H1 (cell line): ENCODE data around the gene SKIDA1. TPM values are rescaled to one million over a fixed set of nuclear protein-coding genes. Genes with fewer than 3 reads are reported as not detected.
A peak's percentile ranks its signal among the peaks of the same experiment; 100 is the strongest.

Experiments used
- CTCF ChIA-PET: fragments of 300-600 bp; sonication (Branson Sonifier 250); formaldehyde crosslinking; loops from one replicate; lab custom pipeline; 2021; ENCODE audit not compliant: partially characterized antibody; lab: Charles Lee
- POLR2A ChIA-PET: fragments of 300-600 bp; sonication (Branson Sonifier 250); formaldehyde crosslinking; loops from one replicate; lab custom pipeline; 2021; ENCODE audit warnings: inconsistent platforms; ENCODE audit not compliant: partially characterized antibody; lab: Charles Lee
- DNase-seq, 2 experiments: peaks; one replicate each; pipeline versions ENCODE4 v3.0.0 to v3.0.0-alpha.2; 2010 to 2022; ENCODE audit warnings: low spot score in 2 of 2, low read depth in 1 of 2, mixed read lengths in 1 of 2
- FAIRE-seq: peaks from 2 replicates; lab custom pipeline; 2011; peaks lifted over from hg19 to GRCh38; lab: Jason Lieb, UNC
- H2AFZ ChIP-seq: 2 replicates; pipeline ENCODE4 v1.8.1; 2012; ENCODE audit warnings: low read length, inconsistent platforms
- H2AK5ac ChIP-seq: 2 replicates; pipeline ENCODE4 v1.6.1; 2013; ENCODE audit warnings: low read depth, low read length
- H2BK120ac ChIP-seq: replicated peaks from 2 replicates; pipeline ENCODE3; 2013; ENCODE audit warnings: low read depth, low read length, inconsistent platforms
- H2BK12ac ChIP-seq: 2 replicates; pipeline ENCODE4 v1.6.1; 2013; ENCODE audit warnings: low read depth, low read length
- H2BK15ac ChIP-seq: 2 replicates; pipeline ENCODE4 v1.6.1; 2013; ENCODE audit warnings: low read length
- H2BK20ac ChIP-seq: 2 replicates; pipeline ENCODE4 v1.6.1; 2013; ENCODE audit warnings: low read length
- H2BK5ac ChIP-seq: 2 replicates; pipeline ENCODE4 v1.6.1; 2013; ENCODE audit warnings: low read depth, low read length
- H3K14ac ChIP-seq: 2 replicates; pipeline ENCODE4 v1.6.1; 2013; ENCODE audit warnings: inconsistent platforms; ENCODE audit not compliant: insufficient read length
- H3K18ac ChIP-seq: 2 replicates; pipeline ENCODE4 v1.6.1; 2013; ENCODE audit warnings: low read length; ENCODE audit errors: extremely low read depth
- H3K23ac ChIP-seq: 2 replicates; pipeline ENCODE4 v1.6.1; 2013; ENCODE audit warnings: inconsistent platforms; ENCODE audit not compliant: insufficient read length
- H3K23me2 ChIP-seq: 2 replicates; pipeline ENCODE4 v1.6.1; 2013; ENCODE audit warnings: low read depth, low read length
- H3K27ac ChIP-seq: 2 replicates; pipeline ENCODE4 v1.6.1; 2011; ENCODE audit warnings: low read depth, low read length, inconsistent platforms
- H3K27me3 ChIP-seq, 4 experiments: replicated peaks in 1 of 4; 1 replicate in 1 of 4; 2 replicates in 3 of 4; pipeline versions ENCODE4 v1.6.1 to v1.8.1; 2011 to 2013; ENCODE audit warnings: low read length in 3 of 4, mild to moderate bottlenecking in 3 of 4, inconsistent platforms in 2 of 4, mixed read lengths in 2 of 4, moderate library complexity in 1 of 4; ENCODE audit not compliant: control insufficient read depth in 3 of 4, insufficient read depth in 3 of 4; ENCODE audit errors: extremely low read depth in 1 of 4
- H3K36me3 ChIP-seq, 4 experiments: 2 replicates each; pipeline versions ENCODE4 v1.6.1 to v1.8.1; 2011 to 2013; ENCODE audit warnings: mild to moderate bottlenecking in 4 of 4, low read length in 3 of 4, moderate library complexity in 2 of 4, control low read depth in 1 of 4, inconsistent platforms in 1 of 4; ENCODE audit not compliant: insufficient read depth in 4 of 4, control insufficient read depth in 2 of 4
- H3K4ac ChIP-seq: replicated peaks from 2 replicates; pipeline ENCODE3; 2013; ENCODE audit warnings: low read length, low read depth, mixed read lengths, inconsistent platforms; ENCODE audit not compliant: insufficient read length
- H3K4me1 ChIP-seq, 4 experiments: replicated peaks in 1 of 4; 1 replicate in 1 of 4; 2 replicates in 3 of 4; pipeline versions ENCODE4 v1.6.1 to v1.8.1; 2011 to 2013; ENCODE audit warnings: low read length in 3 of 4, inconsistent platforms in 2 of 4, mixed read lengths in 1 of 4; ENCODE audit not compliant: insufficient read depth in 4 of 4, control insufficient read depth in 3 of 4
- H3K4me2 ChIP-seq, 2 experiments: 2 replicates each; pipeline versions ENCODE4 v1.6.1 to v1.8.1; 2011 to 2013; ENCODE audit warnings: low read depth in 2 of 2, low read length in 2 of 2, control low read depth in 1 of 2, inconsistent platforms in 1 of 2, mild to moderate bottlenecking in 1 of 2; ENCODE audit not compliant: insufficient read depth in 1 of 2
- H3K4me3 ChIP-seq, 4 experiments: fragments of 200-600, 300-600 bp in 1 of 4; sonication (generic), shearing (Covaris generic), sonication (Bioruptor Twin) in 1 of 4; 2 replicates each; pipeline versions ENCODE4 v1.5.1 to v1.8.1; 2011 to 2016; ENCODE audit warnings: low read length in 4 of 4, low read depth in 3 of 4, control low read depth in 2 of 4, inconsistent platforms in 2 of 4, mild to moderate bottlenecking in 2 of 4, mixed read lengths in 1 of 4, moderate library complexity in 1 of 4; ENCODE audit not compliant: insufficient read depth in 2 of 4; ENCODE audit errors: extremely low read depth in 1 of 4
- H3K56ac ChIP-seq: replicated peaks from 2 replicates; pipeline ENCODE3; 2013; ENCODE audit warnings: low read depth, mild to moderate bottlenecking, mixed read lengths, low read length, inconsistent platforms; ENCODE audit not compliant: insufficient read length
- H3K79me1 ChIP-seq: 2 replicates; pipeline ENCODE4 v1.6.1; 2013; ENCODE audit warnings: low read depth, low read length, control low read depth
- H3K79me2 ChIP-seq, 2 experiments: 2 replicates each; pipeline versions ENCODE4 v1.6.1 to v1.8.1; 2012 to 2013; ENCODE audit warnings: low read length in 2 of 2, mild to moderate bottlenecking in 2 of 2, inconsistent platforms in 1 of 2; ENCODE audit not compliant: insufficient read depth in 2 of 2, control insufficient read depth in 1 of 2
- H3K9ac ChIP-seq, 4 experiments: replicated peaks in 1 of 4; 1 replicate in 1 of 4; 2 replicates in 3 of 4; pipeline versions ENCODE4 v1.6.1 to v1.8.1; 2011 to 2013; ENCODE audit warnings: low read depth in 3 of 4, low read length in 3 of 4, control low read depth in 2 of 4, mild to moderate bottlenecking in 2 of 4, moderate library complexity in 2 of 4, inconsistent platforms in 1 of 4; ENCODE audit errors: extremely low read depth in 1 of 4
- H3K9me3 ChIP-seq, 2 experiments: 2 replicates each; pipeline versions ENCODE4 v1.6.1 to v1.8.1; 2012 to 2013; ENCODE audit warnings: mild to moderate bottlenecking in 2 of 2, moderate library complexity in 2 of 2, control low read depth in 1 of 2, inconsistent platforms in 1 of 2, low read depth in 1 of 2, low read length in 1 of 2, mixed read lengths in 1 of 2; ENCODE audit not compliant: insufficient read depth in 2 of 2
- H4K20me1 ChIP-seq, 2 experiments: replicated peaks in 1 of 2; 2 replicates each; pipeline versions ENCODE3 to v1.8.1; 2011 to 2013; ENCODE audit warnings: inconsistent platforms in 2 of 2, low read length in 2 of 2, mild to moderate bottlenecking in 1 of 2; ENCODE audit not compliant: insufficient read depth in 2 of 2, control insufficient read depth in 1 of 2
- H4K5ac ChIP-seq: 2 replicates; pipeline ENCODE4 v1.6.1; 2013; ENCODE audit warnings: low read length, low read depth, mixed read lengths, inconsistent platforms; ENCODE audit not compliant: insufficient read length
- H4K8ac ChIP-seq: 2 replicates; pipeline ENCODE4 v1.8.0; 2013; ENCODE audit warnings: mild to moderate bottlenecking, moderate library complexity, low read length, inconsistent platforms; ENCODE audit not compliant: insufficient read depth; ENCODE audit errors: extremely low read depth
- H4K91ac ChIP-seq: replicated peaks from 2 replicates; pipeline ENCODE3; 2013; ENCODE audit warnings: low read length, mixed read lengths, inconsistent platforms; ENCODE audit not compliant: insufficient read length
- ATF3 ChIP-seq: IDR thresholded peaks from 2 replicates; pipeline ENCODE4 v1.6.1; 2011; ENCODE audit warnings: low read depth, mild to moderate bottlenecking, low read length; ENCODE audit not compliant: insufficient read depth
- EZH2 ChIP-seq: fragments of 200-600 bp; sonication (generic); IDR thresholded peaks from 2 replicates; pipeline ENCODE4 v1.7.1; 2012; ENCODE audit warnings: low read depth, mild to moderate bottlenecking, moderate library complexity, low read length, inconsistent platforms; ENCODE audit not compliant: severe bottlenecking
- FOSL1 ChIP-seq: IDR thresholded peaks from 2 replicates; pipeline ENCODE4 v1.6.1; 2011; ENCODE audit warnings: mild to moderate bottlenecking, low read depth, low read length, moderate library complexity; ENCODE audit not compliant: insufficient read depth
- HDAC6 ChIP-seq: IDR thresholded peaks from one replicate; pipeline ENCODE4 v1.7.1; 2012; ENCODE audit warnings: low read depth, mild to moderate bottlenecking, inconsistent platforms, low read length, moderate library complexity
- NANOG ChIP-seq: IDR thresholded peaks from 2 replicates; pipeline ENCODE4 v1.6.1; 2011; ENCODE audit warnings: low read length, low read depth, mild to moderate bottlenecking, inconsistent platforms; ENCODE audit not compliant: insufficient read depth, poor library complexity, severe bottlenecking
- NRF1 ChIP-seq: IDR thresholded peaks from 2 replicates; pipeline ENCODE4 v1.6.1; 2011; ENCODE audit warnings: mild to moderate bottlenecking, low read depth, low read length, improper control_type of control experiment
- POLR2AphosphoS5 ChIP-seq: IDR thresholded peaks from 2 replicates; pipeline ENCODE4 v1.6.1; 2011; ENCODE audit warnings: low read depth, low read length
- POU5F1 ChIP-seq: IDR thresholded peaks from 2 replicates; pipeline ENCODE4 v1.6.1; 2011; ENCODE audit warnings: low read depth, mild to moderate bottlenecking, low read length, moderate library complexity
- RBBP5 ChIP-seq: IDR thresholded peaks from 2 replicates; pipeline ENCODE4 v1.7.1; 2012; ENCODE audit warnings: low read depth, mild to moderate bottlenecking, inconsistent platforms, low read length, moderate library complexity, borderline replicate concordance
- SIN3A ChIP-seq, 2 experiments: IDR thresholded peaks in 1 of 2; conservative IDR thresholded peaks in 1 of 2; 2 replicates each; pipeline ENCODE4 v1.6.1; 2011 to 2012; ENCODE audit warnings: low read length in 2 of 2, improper control_type of control experiment in 1 of 2, low read depth in 1 of 2, mild to moderate bottlenecking in 1 of 2
- USF2 ChIP-seq: IDR thresholded peaks from 2 replicates; pipeline ENCODE4 v1.6.1; 2011; ENCODE audit warnings: low read length, improper control_type of control experiment
- whole genome bisulfite sequencing, 2 experiments: shearing (Covaris generic) in 1 of 2; methylation state at CpG; one replicate each; pipeline versions ENCODE4 v1.1.6 to v1.1.7; 2013 to 2015; ENCODE audit warnings: low lambda C conversion rate in 2 of 2, mixed read lengths in 2 of 2, inconsistent platforms in 1 of 2, low coverage in 1 of 2, missing lambda C conversion rate in 1 of 2; ENCODE audit not compliant: insufficient replicate concordance in 2 of 2, insufficient coverage in 1 of 2, insufficient read length in 1 of 2; ENCODE audit errors: extremely low coverage in 1 of 2, missing lambda C conversion rate in 1 of 2; 5-methylcytosine and 5-hydroxymethylcytosine counted together
- polyA plus RNA-seq, 7 experiments: library from polyadenylated mRNA; depleted of rRNA in 3 of 7; stranded (reverse) in 5 of 7; unstranded in 2 of 7; fragments of >200 nt in 5 of 7; fragments of 200-250 nt in 2 of 7; gene quantifications; 1 replicate in 5 of 7; 2 replicates in 1 of 7; 4 replicates in 1 of 7; pipeline versions ENCODE4 v1.2.1 to v1.2.3, GENCODE V29; 2011 to 2013; ENCODE audit warnings: missing spikeins in 2 of 7, mixed read lengths in 2 of 7
- total RNA-seq: library from RNA; stranded (reverse); fragmentation: NEBNext Ultra II Directional; extraction: Animal tissue kit (Norgen Biotek cat#: 25700); gene quantifications from 2 replicates; pipeline ENCODE4 v1.2.1, GENCODE V29; 2021

The SKIDA1 gene
- total and polyA plus RNA-seq, 2 of the 8 experiments (the other 6 are each of a cell fraction or from before 2014, with no cell fraction given) = 1.5 to 8.0 TPM

- Histone ChIP-seq H2BK12ac (no peak overlapping the region), H2BK15ac (0 out of 2 replicates have a peak overlapping the region, but pooled peaks have one; percentile 46), H3K4me1 (peaks cover 0 to 6% (median 1%) of the 10 kb centered on the region in 4 experiments; a peak in 2 of 7 replicates), H3K27me3 (no peaks in the 10 kb centered on the region), H3K4me2 (no peak overlapping the region), H3K79me2 (no peaks in the 10 kb centered on the region), H3K23me2 (no peaks in the 10 kb centered on the region), H4K5ac (no peak overlapping the region), H3K14ac (no peak overlapping the region), H3K9me3 (no peaks in the 10 kb centered on the region), H2AFZ (no peak overlapping the region), H3K23ac (no peak overlapping the region), H4K8ac (no peak overlapping the region; the same call in 1 of the 2 replicates), H2BK5ac (no peak overlapping the region), H2BK20ac (no peak overlapping the region), H3K79me1 (no peaks in the 10 kb centered on the region), H4K91ac (no peak overlapping the region), H2AK5ac (no peak overlapping the region), H3K27ac (no peak overlapping the region), H2BK120ac (no peak overlapping the region)
- no peak for FAIRE-seq
- no peak for TF ChIP-seq POLR2AphosphoS5
- TF ChIP-seq NRF1 = no peak
- no peak for TF ChIP-seq SIN3A (conservative IDR thresholded peaks at IDR 0.05 in 1 of 2, IDR thresholded peaks at IDR 0.05 in 1 of 2; ENCODE audit: low read depth in 1 of 2, low read length in 2 of 2)
- no peak for TF ChIP-seq NANOG
- no peak for TF ChIP-seq FOSL1
- TF ChIP-seq ATF3 = no peak
- TF ChIP-seq POU5F1 = no peak
- TF ChIP-seq EZH2 = no peak
- TF ChIP-seq RBBP5 = no peak
- no peak for TF ChIP-seq USF2
- TF ChIP-seq HDAC6 = no peak
- TF ChIP-seq, all 59 proteins: peak for 0
- POLR2A ChIA-PET = no interaction called here
- Histone ChIP-seq H3K9ac (no peak overlapping the region), H3K4ac (no peak overlapping the region), H3K36me3 (no peaks in the 10 kb centered on the region), H3K4me3 (no peak overlapping the region), H3K18ac (no peak overlapping the region), H4K20me1 (no peaks in the 10 kb centered on the region), H3K56ac (no peak overlapping the region)
- CTCF ChIA-PET = interaction anchor here (1.0 kb wide), 1 partner anchor 94 kb away, joined by 7 read pairs; no protein-coding TSS in a partner anchor
- WGBS, 2 experiments = 90% methylated on average over 3 of the region's 3 CpGs; no CpG with 5 or more reads in 1 of the 2 experiments
- no peak for DNase-seq
Observed at GRCh38 chr10:21468086-21468485, 57.4 kb downstream of the SKIDA1 start.
